Jurkat, Clone E6-1 (cell line): ENCODE results near the gene C10orf88.
"Not testable (repeated sequence)": the region's sequence is repeated elsewhere in the genome, so short reads cannot be mapped to it uniquely, and the experiment has no call there.

Experiments
- DNase-seq: peaks from one replicate; pipeline ENCODE4 v3.0.0-alpha.2; 2011; ENCODE audit warnings: low read depth, low spot score
- H3K4me3 ChIP-seq: 2 replicates; pipeline ENCODE4 v1.5.1; 2011; ENCODE audit warnings: mild to moderate bottlenecking, low read length, control low read depth, moderate library complexity

C10orf88 gene

GRCh38 chr10:122974023-122974422, 20.0 kb upstream of the C10orf88 start:
- H3K4me3 ChIP-seq, result no peak overlapping the region
- DNase-seq, result no peak

DNA sequence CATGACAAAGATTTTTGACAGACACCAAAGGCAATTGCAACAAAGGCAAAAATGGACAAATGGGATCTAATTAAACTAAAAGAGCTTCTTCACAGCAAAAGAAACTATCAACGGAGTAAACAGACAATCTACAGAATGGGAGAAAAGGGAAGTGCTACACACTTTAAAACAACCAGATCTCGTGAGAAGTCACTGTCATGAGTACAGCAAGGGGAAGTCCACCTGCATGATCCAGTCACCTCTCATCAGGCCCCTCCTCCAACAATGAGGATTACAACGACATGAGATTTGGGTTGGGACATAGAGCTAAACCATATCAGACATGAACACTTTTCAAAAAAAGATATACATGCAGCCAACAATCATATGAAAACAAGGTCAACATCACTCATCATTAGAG, 14.7 kb upstream of the C10orf88 start:
- DNase-seq, result no peak

DNA sequence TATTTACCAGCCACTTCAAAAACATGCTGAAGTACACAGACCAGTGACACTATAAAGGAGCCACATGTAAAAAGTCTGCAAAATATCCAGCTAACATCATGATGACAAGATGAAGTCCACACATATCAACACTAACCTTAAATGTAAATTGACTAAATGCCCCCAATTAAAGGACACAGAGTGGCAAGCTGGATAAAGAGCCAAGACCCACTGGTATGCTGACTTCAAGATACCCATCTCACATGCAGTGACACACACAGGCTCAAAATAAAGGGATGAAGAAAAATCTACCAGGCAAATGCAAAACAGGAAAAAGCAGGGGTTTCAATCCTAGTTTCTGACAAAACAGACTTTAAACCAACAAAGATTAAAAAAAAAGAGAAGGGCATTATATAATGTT, 12.9 kb upstream of the C10orf88 start:
- H3K4me3 ChIP-seq, result no peak overlapping the region
- DNase-seq, result no peak

More for the DNA sequence above, 14.7 kb upstream of the C10orf88 start:
- H3K4me3 ChIP-seq, result no peak overlapping the region

DNA sequence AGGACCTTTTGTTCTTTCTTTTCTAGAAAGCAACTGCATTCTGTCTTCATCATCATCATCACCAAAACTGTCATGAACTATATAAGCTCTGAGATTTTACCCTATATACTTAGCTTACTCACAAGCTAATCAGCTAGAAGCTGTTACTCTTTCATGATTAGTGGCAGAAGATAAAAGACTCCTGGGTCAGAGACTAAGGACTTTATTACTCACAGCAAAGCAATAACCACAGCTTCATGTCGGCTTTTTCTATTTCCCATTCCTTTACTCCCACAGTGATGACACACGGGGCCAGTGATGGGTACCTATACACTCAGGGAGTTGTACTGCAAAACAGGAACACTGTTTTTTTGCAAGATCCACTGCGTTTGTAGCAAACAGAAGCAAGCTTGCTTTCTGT, 8.4 kb upstream of the C10orf88 start:
- DNase-seq, result no peak
- no peak overlapping the region for H3K4me3 ChIP-seq

DNA sequence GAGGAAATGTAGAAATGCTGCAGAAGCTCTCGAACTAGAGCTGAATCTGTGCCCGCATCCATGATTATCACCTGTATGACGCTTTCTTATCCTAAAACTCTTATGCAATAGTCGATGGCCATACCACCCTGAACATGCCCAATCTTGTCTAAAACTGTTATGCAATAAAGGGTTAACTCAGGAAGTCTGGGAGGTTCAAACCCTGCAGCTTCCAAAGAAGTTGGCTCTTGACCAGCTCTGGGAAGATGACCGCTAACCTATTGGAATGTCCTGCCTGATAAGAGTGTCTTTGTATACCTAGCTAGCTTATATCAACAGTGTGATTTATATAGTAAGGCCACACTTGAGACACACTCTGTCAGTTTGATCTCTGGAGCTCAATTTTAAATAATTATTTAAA, 3.4 kb upstream of the C10orf88 start:
- no peak overlapping the region for H3K4me3 ChIP-seq
- no peak for DNase-seq

GRCh38 chr10:122955892-122956291, 1.9 kb upstream of the C10orf88 start:
- H3K4me3 ChIP-seq, result no peak overlapping the region
- DNase-seq, result no peak

DNA sequence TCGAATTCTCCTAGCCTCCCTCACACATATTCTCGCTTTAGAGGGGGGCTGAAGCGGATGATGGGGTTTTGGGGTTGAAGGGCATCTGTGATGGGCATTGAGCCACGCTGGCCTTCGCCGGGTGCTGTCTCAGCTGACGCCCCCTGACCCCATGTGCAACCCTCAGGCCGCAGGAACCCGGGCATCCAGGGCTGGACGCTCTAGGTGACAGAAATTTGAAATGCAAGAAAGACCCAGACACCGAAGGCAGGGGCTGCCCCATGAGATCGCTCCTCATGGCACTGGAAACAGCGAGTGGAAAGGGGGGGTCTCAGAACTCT, 664 bp upstream of the C10orf88 start:
- peak overlapping the region; percentile 28 for H3K4me3 ChIP-seq
- no peak for DNase-seq

DNA sequence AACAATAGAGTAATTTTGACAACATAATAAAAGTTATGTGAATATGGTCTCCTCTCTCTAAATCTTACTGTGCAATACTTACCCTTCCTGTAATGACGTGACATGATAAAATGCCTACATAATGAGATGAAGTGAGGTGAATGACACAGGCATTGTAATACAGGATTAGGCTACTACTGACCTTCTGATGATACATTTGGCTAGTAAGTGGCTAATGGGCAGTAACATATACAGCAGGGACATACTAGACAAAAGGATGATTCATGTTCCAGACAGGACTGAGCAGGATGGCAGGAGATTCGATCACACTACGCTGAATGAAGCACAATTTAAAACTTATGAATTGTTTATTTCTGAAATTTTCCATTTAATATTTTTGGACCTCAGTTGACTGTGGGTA, 4.7 kb downstream of the C10orf88 start:
- no peak for DNase-seq
- H3K4me3 ChIP-seq, result no peak overlapping the region

DNA sequence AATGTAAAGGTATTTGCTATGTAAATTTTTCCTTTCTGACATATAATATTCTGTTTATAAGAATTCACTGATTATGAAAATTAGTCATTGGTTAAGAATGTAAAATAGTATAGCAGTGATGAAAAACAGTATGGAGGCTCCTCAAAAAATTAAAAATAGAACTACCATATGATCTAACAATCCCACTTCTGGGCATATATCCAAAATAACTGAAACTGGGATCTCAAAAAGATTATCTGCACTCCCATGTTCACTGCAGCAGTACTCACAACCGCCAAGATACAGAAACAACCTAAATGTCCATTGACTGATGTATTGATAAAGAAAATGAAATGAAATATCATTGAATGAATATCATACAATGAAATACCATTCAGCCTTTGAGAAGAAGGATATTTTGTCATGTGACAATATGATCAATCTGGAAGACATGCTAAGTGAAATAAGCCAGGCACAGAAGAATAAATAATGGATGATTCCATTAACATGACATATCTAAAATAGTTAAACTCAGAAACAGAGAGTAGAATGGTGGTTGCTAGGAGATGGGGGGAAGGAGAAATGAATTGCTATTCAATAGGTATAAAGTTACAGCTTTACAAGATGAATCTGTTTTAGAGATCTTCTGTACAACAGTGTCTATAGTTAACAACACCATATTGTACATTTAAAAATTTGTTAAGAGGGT, 14.0 kb downstream of the C10orf88 start:
- H3K4me3 ChIP-seq, result no peak overlapping the region
- DNase-seq, result no peak

DNA sequence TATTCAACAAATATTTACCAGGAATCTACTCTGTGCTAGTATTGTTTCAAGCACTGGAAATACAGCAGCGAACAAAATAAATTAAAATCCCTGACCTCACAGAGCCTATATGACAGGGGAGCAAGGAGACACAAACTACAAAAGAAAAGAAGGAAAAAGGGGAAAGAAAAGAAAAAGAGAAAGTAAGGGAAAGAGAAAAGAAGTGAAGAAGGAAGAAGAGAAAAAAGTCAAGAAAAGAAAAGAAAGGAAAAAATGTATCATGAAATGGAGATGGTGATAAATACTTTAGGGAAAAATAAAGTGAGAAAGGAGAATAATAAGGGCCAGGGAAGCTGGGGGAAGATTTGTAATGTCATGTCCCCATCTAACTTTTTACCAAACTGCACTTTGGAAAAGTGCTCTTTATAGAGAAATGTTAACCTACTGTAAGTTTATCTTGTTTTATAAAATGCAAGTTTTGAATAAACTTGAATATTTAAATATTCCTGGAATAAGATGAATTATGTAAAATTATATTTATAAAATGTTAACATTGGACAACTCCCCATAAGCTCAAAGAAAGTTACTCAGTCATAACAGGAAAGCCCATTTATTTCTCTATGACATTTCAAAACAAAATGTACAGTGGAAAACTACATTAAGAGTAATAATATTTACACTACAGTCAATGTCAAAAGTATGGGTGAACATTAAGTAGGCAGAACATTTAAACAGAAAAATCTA, 14.7 kb downstream of the C10orf88 start:
- no peak for DNase-seq
- H3K4me3 ChIP-seq, result no peak overlapping the region

DNA sequence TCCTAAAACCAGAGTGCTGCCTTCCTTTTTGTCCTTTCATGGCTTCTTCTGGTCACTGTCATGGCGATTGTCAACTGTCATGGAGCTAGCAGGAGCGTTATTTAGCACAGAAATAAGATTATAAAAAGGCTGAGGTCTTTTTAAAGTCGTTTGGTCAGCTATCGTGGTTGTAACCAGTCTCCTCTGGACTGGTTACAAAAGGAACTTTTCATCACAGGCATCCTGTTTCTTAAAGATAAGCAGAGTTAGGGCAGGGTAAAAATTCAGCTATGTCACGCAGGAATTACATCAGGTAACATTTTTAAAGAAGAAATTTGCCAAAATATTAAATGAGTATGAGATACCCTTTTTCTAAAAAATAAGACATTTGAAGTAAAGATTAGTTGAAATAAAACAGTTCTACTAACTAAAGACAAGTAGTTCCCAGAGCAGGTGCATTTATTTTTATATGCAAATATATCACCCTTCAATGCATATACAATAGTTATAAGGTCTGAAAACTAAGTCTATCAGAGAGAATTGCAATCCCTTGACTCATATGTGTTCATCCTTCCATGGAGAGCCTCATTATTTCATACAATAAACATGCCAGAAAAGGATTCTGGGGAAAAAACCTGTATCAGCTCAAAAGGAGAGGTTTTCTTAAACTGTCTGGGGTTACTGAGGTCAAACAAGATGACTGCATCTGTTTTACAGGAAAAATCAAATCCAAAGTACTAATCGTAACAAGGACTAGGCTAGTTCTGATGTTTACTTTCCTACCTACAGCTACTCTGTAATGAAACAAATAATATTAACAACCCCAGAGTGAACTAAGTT, 22.7 kb downstream of the C10orf88 start:
- no peak overlapping the region for H3K4me3 ChIP-seq
- DNase-seq, result no peak

DNA sequence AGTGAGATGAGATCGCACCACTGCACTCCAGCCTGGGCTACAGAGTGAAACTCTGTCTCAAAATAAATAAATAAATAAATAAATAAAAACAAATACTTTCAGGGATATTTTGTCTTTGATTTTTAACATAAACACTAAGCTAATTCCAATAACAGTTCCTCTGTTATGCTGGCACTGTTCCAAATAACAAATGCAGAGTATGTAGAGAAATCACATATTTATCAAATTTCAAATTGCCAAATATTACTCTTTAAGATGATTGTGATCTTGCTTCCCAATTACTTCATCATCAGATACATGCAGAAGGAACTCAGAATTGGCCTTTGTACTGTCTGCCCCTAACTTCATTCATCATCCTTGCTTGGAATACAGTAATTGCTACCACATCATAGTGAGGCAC, 23.9 kb downstream of the C10orf88 start:
- H3K4me3 ChIP-seq, result no peak overlapping the region
- no peak for DNase-seq

DNA sequence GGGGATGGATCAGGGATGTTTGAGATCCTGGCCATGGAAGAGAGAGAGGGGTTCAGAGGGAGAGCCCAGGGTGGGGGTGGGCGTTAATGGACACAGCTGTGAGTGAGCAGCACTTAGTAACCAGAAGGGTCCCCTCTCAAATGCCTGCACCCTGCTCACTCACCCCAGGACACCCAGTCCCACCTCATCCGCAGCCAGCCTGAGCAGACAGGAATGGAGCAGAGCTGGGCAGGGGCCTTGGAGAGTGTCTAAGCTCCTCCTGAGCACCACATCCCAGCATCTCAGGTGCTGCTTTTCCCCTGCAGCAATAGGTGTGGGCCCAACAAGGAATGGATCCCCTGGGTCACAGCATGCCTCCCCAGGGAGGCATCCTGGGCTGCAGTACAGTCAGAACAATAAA, 38.3 kb downstream of the C10orf88 start:
- H3K4me3 ChIP-seq, result no peak overlapping the region
- DNase-seq, result no peak

- no peak overlapping the region for H3K4me3 ChIP-seq
- DNase-seq, result peak; percentile 51
Observed at GRCh38 chr10:122911889-122912484, 42.0 kb downstream of the C10orf88 start.

GRCh38 chr10:122910310-122910709, 43.7 kb downstream of the C10orf88 start, which contains the start of gene FAM24A:
TSS of gene FAM24A (plus strand) at chr10:122910610. CDS start at chr10:122911635, 1,025 bp downstream.
- no peak for DNase-seq
- no peak within 1 kb of the TSS for H3K4me3 ChIP-seq

- not testable (repeated sequence) for H3K4me3 ChIP-seq, DNase-seq
Observed at GRCh38 chr10:122903861-122904260, 50.2 kb downstream of the C10orf88 start.

GRCh38 chr10:122894261-122894944, 59.6 kb downstream of the C10orf88 start:
- H3K4me3 ChIP-seq, result no peak overlapping the region
- DNase-seq, result no peak

GRCh38 chr10:122884166-122884565, 69.9 kb downstream of the C10orf88 start:
- no peak overlapping the region for H3K4me3 ChIP-seq
- DNase-seq, result no peak

DNA sequence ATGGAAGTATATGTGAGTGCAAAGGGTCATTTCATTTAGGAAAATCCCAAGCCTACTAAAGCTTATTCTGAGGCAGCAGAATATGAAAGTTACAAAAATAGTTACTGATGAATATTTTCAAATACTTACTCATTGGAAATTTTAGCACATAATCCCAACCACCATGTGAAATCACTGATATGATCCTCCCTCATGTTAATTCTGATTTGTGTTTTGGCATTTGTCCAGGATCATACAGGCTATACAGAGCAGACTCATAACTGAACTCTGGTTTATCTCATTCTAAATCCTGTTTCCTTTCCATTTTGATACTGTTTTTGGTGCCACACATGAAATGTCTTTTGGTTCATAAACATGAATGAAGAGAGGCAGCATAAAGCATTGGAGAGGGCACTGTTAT, 71.3 kb downstream of the C10orf88 start:
- DNase-seq, result no peak
- no peak overlapping the region for H3K4me3 ChIP-seq
